Measurements from ENCODE around the gene CERT1.

Gene CERT1

GRCh38 chr5:75475364-75475763 is 36.1 kb downstream of the CERT1 start:
- no peak for DNase-seq (ENCODE audit: low read depth in 2 of 2)

- no peak for DNase-seq (ENCODE audit: low read depth in 2 of 2)
Observed at GRCh38 chr5:75473463-75473862, 38.0 kb downstream of the CERT1 start.

DNA sequence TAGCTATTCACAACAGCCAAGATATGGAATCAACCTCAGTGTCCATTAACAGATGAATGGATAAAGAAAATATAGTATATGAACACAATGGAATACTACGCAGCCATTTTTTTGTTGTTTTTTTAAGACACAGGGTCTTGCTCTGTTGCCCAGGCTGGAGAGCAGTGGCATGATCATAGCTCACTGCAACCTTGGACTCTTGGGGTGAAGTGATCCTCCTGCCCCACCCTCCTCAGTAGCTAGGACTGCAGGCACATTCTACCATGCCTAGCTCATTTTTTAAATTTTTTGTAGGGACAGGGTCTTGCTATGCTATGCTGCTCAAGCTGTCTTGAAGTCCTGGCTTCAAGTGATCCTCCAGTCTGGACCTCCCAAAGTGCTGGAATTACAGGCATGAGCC is 38.5 kb downstream of the CERT1 start:
- no peak for DNase-seq (ENCODE audit: low read depth in 2 of 2)

GRCh38 chr5:75471193-75471592 is 40.2 kb downstream of the CERT1 start:
- DNase-seq (ENCODE audit: low read depth in 2 of 2) = no peak

DNA sequence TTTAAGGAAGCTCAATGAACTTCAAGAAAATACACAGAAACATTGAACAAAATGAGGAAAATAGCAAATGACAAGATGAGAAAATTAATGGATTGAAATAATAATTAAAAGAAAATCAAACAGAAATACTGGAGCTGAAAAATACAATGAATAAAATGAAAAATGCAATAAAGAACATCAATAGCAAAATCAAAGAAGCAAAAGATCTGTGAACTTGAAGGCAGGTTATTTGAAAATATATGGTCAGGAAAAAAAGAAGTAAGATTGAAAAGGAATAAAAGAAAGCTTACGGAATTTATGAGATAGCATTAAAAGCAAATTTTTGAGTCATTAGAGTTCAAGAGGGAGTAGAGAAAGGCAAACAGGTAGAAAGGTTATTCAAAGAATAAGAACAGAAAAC is 42.4 kb downstream of the CERT1 start:
- DNase-seq (ENCODE audit: low read depth in 2 of 2) = no peak

- DNase-seq (ENCODE audit: low read depth in 2 of 2) = no peak
Observed at GRCh38 chr5:75468593-75468992, 42.8 kb downstream of the CERT1 start.

GRCh38 chr5:75466006-75466716 is 45.3 kb downstream of the CERT1 start:
- no peak for DNase-seq (ENCODE audit: low read depth in 2 of 2)

DNA sequence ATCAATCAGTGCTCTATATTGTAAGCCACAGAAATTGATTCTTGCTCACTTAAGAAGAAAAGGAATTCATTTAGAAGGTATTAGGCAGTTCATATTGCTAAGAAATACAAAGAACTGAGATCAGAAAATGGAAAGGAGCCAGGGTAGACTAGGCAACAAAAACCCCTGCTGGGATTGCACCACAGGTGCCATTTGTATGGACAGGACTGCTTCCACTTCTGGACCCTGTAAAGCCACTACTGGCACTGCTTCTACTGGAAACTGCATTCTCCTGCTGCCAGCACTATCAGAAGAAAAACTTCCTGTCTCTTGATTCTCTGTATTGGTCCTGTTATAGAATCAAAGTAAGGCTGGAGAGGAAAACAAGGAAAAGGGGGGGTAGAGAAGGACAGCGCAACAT is 45.9 kb downstream of the CERT1 start:
- no peak for DNase-seq (ENCODE audit: low read depth in 2 of 2)

DNA sequence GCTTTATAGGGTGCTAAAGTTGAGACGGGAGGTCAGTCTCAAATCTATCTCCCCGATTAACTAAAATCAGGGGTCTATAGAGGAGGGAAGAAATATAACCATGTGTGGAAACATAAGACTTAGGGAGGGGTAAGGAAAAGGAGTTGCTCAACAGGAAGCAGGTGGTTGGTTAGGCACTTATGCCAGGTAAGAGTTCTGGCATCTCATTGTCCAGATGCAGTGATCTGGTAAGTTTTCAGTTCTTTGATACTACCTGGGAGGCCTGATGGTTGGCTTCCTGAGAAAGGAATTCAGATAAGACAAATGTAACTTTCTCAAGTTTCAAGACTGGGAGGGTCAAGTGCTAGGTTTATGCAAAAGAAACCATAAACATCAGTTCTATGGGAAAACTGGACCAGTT is 47.7 kb downstream of the CERT1 start:
- DNase-seq (ENCODE audit: low read depth in 2 of 2) = no peak

- DNase-seq (ENCODE audit: low read depth in 2 of 2) = no peak
Observed at GRCh38 chr5:75461679-75462078, 49.8 kb downstream of the CERT1 start.

- DNase-seq (ENCODE audit: low read depth in 2 of 2) = no peak
Observed at GRCh38 chr5:75460942-75461610, 50.4 kb downstream of the CERT1 start.

- no peak for DNase-seq (ENCODE audit: low read depth in 2 of 2)
Observed at GRCh38 chr5:75460532-75460931, 50.9 kb downstream of the CERT1 start.

DNA sequence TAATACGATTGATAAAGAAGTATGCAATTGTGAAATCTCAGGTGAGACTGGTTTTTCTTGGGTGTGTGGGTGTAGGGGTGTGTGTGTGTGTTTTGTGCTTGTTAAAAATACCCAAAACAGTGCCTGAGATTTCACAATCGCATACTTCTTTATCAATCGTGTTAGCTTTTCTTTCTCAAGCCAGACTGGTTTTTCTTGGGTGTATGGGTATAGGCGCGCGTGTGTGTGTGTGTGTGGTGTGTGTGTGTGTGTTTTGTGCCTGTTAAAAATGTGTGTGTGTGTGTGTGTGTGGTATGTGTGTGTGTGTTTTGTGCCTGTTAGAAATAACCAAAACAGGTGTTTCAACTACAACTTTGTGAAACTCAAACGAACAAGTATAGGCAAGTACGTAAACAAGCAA is 53.7 kb downstream of the CERT1 start:
- DNase-seq (ENCODE audit: low read depth in 2 of 2) = no peak

DNA sequence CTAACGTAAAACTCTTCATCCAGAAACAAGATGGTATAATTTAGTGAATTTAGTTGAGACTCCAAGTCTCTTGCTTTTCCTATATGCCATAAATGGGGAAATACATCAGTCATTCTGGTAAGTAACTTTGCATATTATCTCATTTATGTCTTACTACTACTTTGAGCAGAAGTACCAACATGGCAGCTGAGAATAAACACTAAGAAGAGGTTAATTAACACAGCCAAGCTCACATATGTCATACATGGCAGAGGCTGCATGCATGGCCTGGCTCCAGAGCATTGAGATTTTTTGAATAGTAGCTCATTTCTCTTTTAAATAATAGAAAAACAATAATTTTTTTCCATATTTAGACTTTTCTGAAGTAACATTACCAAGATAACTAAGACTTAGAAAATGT is 54.3 kb downstream of the CERT1 start:
- DNase-seq (ENCODE audit: low read depth in 2 of 2) = no peak

DNA sequence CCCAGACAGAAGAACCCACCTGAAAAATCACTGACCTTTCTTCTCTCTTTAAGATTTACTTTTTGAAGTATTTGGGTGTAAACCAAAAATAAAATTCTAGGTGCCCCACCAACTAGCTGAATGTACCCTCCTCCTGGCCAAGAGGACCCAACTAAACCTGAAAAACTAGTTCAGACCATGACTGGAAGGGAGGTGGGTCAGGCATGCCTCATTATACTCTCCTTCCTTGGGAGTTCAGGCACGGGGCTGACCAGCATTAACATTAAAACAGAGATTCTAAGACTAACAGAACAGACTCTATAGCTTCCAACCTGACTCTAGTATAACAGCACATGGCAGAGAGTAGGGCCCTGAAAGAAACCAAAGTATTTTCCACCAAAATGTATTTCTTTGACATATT is 61.4 kb downstream of the CERT1 start:
- no peak for DNase-seq (ENCODE audit: low read depth in 2 of 2)

DNA sequence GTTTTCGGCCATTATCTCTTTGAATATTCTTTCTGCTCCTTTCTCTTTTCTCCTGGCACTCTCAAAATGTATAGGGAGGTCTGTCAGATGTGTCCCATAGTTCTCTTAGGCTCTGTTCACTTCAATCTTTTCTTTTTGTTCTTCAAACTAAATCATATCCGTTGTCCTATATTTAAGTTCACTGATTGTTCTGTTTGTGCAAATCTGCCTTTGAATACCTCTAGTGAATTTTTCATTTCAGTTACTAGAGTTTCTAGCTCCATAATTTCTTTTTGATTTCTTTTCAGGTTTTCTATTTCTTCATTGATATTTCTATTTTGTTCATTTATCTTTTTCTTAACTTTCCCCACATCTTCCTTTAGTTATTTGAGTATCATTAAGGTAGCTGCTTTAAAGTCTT is 65.4 kb downstream of the CERT1 start:
- DNase-seq (ENCODE audit: low read depth in 2 of 2) = no peak

DNA sequence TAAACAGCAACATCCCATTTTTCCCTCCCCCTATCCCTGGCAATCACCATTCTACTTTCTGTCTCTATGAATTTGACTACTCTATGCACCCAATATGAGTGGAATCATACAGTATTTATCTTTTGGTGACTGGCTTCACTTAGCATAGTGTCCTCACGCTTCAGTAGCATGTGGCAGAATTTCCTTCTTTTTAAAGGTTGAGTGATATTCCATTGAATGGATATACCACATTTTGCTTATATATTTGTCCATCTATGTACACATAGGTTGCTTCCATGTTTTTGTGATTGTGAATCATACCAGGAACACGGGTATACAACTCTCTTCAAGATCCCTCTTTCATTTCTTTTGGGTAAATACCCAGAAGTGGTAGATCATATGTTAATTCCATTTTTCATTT is 69.9 kb downstream of the CERT1 start:
- DNase-seq (ENCODE audit: low read depth in 2 of 2) = no peak

- no peak for DNase-seq (ENCODE audit: low read depth in 2 of 2)
Observed at GRCh38 chr5:75439276-75439675, 72.2 kb downstream of the CERT1 start.

- no peak for DNase-seq (ENCODE audit: low read depth in 2 of 2)
Observed at GRCh38 chr5:75438722-75439121, 72.7 kb downstream of the CERT1 start.

DNA sequence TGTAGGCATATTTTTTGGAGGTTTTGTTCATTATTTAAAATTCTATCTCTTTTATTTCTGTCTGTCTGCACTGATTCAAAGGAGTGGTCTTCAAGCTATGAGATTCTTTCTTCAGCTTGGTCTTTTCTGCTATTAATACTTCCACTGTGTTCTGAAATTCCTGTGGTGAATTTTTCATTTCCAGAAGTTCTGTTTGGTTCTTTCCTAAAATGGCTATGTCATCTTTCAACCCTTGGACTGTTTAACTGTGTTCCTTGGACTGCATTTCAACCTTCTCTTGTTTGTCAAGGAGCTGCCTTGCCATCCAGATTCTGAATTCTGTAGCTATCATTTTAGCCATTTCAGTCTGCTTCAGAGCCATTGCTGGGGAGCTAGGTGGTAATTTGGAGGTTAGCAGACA is 76.3 kb downstream of the CERT1 start:
- DNase-seq (ENCODE audit: low read depth in 2 of 2) = no peak

GRCh38 chr5:75433814-75434506 is 77.5 kb downstream of the CERT1 start:
- no peak for DNase-seq (ENCODE audit: low read depth in 2 of 2)

DNA sequence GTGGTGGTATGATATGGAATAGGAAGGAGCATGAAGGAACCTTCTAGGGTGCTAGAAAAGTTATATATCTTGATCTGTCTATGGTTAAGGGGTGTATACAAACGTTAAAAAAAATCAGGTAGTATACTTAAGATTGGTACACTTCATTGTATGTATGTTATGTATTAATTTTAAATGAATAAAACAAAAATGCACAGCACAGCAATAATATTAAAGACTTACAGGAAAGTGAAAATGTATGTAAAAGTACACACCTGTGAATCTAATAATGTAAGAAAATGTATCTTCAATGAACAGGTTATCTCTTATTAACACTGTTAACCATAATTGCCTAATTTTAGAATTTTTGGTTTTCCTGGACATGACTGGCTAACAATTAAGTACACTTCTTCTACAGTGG is 97.2 kb downstream of the CERT1 start:
- no peak for DNase-seq (ENCODE audit: low read depth in 2 of 2)

Data from stimulated activated CD4-positive, alpha-beta T cell treated with anti-CD3 and anti-CD28 coated beads, Interleukin-15, amount 100 ng/mL, for 48 hours (primary cell).